ENCODE data around the gene USP6NL.

USP6NL gene

GRCh38 chr10:11588873-11589574, 22.4 kb downstream of the USP6NL start:
- DNase-seq = no peak

GRCh38 chr10:11587722-11588259, 23.7 kb downstream of the USP6NL start:
- DNase-seq = no peak

DNA sequence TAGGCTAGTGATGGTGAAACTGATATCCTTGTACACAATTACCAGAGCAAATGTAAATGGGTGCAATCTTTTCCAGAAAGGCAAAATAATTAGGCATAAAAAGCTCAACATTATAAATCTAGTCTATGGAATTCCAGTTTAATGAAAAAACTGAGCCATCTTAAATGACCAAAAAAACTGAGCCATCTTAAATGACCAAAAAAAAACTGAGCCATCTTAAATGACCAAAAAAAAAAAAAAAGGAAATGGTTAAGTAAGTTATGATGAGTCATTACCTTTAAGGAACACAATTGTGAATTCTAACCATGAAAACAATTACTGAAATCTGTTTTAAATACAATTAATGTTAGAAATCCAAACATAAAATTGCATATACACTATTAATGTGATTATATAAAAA, 25.3 kb downstream of the USP6NL start:
- peak; percentile 51 for DNase-seq

GRCh38 chr10:11581213-11581612, 30.2 kb downstream of the USP6NL start:
- no peak for DNase-seq

DNA sequence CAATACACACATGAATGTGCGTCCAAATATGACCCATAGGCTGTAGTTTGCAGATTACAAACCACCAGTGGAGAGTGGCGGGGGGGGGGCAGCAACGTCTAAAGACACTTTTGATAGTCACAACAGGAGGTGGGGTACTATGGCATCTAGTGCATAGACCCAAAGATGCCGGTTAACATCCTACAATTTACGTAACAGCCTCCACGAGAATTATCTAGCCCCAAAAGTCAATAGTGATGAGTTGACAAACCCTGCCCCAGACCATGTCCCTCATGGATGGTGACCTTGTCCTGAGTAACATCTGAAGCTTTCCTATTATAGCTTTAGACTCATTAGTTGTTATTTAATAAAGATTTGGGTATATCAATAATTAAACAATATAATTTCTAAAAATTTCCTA, 31.6 kb downstream of the USP6NL start:
- DNase-seq = no peak

DNA sequence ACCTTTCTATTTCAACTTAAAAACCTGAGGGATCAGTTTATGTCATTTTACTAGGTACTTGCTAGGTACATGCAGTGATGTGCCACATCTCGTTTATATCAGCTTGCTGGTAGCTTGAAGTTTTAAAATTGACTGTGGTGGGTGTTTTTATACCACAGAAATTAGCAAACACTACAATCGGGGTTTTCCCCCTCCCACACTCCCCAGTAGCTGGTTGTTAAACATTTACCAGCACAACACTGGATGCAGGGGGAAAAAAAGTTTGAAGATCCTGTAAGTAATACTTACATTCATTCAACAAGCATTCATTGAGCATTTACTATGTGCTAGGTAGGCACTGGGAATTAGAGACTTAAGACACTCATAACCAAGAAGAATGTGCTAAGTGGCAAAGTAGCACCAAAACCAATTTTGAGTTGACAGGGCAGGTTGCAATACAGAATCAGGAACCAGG, 32.6 kb downstream of the USP6NL start:
- no peak for DNase-seq

DNA sequence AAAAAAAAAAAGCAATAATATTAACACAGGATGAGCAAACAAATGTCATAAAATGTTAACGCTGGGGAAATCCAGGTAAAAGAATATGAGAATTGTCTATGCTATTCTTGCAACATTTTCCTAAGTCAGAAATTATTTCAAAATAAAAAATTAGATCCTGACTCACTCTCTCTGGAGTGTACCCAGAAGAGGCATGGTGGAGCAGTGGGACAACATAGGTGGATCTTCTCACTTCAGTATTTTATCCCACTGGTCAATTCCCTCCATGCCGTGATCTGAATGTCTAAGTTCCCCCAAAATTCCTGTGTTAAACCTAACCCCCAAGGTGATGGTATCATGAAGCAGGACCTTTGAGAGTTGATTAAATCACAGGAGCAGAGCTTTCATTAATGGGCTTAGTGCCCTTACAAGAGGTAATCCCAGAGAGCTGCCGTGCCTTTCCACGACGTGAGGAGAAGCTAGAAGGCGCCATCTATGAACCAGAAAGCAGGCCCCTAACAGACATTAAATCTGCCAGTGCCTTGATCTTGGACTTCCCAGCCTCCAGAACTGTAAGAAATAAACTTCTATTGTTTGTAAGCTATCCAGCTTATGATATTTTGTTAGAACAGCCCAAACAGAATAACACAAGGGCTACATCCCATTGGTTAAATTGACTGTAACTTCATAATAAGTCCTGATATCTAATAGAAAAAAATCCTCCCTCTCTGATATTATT, 35.2 kb downstream of the USP6NL start:
- no peak for DNase-seq

- DNase-seq = peak; percentile 91
Measured at GRCh38 chr10:11573497-11573896, 38.0 kb downstream of the USP6NL start.

- DNase-seq = no peak
Measured at GRCh38 chr10:11570751-11571150, 40.7 kb downstream of the USP6NL start.

GRCh38 chr10:11569471-11569870, 42.0 kb downstream of the USP6NL start:
- DNase-seq = no peak

DNA sequence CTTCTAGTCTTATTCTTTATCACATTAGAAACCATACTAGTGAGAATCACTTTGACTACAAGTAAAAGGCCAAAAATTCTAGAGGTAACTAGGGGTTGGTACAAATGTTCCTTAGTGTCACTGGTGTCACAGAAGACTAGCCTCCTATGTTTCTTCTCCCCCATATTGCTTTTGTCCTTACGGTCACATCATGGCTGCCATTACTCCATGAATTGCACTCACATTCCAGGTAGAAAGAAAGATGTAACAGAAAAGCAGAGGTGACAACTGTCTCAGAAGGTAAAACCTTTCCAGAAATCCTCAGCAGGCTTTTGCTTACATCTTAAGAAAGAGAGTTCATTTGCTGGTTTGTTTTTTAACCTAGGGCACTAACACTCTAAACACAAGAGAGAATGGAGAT, 42.9 kb downstream of the USP6NL start:
- DNase-seq = no peak

- no peak for DNase-seq
Measured at GRCh38 chr10:11564741-11565140, 46.7 kb downstream of the USP6NL start.

GRCh38 chr10:11563936-11564335, 47.5 kb downstream of the USP6NL start:
- no peak for DNase-seq

DNA sequence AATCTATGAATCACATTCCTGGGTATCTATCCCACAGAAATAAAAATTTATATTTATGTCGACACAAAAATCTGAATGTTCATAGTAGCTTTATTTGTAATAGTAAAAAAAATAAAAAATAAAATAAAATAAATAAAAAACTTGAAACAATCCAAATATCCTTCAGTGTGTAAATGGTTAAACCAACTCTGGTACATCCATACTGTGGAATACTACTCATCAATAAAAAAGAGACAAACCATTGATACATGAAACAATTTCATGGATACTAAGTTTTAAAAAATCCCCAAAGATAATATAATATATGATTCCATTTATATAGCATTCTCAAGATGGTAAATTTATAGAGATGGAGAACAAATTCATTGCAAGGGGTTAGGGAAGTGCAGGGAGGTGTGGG, 48.6 kb downstream of the USP6NL start:
- DNase-seq = no peak

- peak; percentile 84 for DNase-seq
Measured at GRCh38 chr10:11560076-11560709, 51.3 kb downstream of the USP6NL start.

- no peak for DNase-seq
Measured at GRCh38 chr10:11557967-11558366, 53.5 kb downstream of the USP6NL start.

DNA sequence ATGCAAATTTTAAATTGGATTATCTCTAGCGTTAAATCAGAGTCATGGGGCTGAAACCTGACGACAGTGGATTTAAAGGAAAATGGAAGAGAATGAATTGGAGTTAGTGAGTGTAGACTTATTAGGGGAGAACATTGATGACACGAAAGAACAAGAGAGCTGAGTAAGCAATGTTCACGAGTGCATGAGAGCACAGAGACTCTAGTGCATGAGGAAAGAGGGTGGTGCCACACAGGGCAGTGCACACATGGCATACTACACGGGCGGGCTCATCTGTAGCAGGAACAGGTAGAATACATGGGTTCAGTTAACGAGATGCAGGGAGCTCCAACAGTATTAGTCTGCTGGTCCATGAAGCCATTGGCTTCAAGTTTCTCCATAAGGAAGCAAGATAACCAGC, 53.9 kb downstream of the USP6NL start:
- no peak for DNase-seq

DNA sequence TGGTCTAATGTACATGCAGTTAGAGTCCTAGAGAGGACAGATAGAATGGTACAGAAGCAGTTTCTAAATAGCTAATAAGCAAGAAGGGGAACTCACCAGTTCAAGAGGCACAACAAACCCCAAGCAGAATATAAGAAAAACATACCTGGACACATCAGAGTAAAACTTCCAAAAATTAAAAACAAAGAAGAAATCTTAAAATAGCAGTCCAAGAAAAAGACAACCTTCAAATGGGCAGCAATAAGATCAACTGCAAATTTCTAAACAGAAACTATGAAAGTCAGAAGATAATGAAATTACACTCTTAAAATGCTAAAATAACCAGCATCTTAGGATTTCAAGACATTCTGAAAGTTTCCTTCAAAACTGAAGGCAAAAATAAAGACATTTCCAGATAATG, 55.9 kb downstream of the USP6NL start:
- no peak for DNase-seq

- DNase-seq = peak; percentile 47
Measured at GRCh38 chr10:11553773-11554381, 57.6 kb downstream of the USP6NL start.

DNA sequence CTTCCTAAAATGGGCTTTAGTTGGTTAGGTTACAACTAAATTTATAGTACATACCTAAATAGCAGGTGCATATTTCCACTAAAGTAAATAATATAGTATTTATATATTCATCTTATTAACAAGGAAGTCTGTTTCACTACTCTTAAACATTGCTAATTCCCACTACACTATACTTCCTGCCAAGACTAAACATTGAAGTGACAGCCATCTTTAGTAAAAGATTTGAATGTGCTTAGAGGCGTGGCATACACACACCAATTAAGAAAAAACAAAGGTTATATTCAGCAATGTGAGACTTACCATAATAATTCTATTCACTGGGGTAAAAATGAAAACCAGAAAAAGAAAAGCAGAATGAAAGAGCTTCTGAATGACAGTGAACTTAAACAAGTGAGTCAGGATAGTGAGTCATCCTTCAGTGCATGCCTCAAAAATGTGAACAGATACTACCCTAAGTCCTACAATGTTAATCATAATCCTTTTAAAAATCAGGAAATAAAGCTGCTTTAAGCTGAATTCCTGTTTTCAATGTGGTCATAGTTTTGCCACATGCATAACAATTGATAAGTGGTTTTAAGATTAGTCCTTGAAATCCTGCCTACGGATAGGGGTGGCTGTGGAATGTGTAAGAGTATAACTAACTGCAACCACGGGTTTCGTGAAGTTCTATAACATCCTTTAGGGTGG, 59.4 kb downstream of the USP6NL start:
- peak; percentile 90 for DNase-seq

GRCh38 chr10:11551104-11551503, 60.3 kb downstream of the USP6NL start:
- no peak for DNase-seq

DNA sequence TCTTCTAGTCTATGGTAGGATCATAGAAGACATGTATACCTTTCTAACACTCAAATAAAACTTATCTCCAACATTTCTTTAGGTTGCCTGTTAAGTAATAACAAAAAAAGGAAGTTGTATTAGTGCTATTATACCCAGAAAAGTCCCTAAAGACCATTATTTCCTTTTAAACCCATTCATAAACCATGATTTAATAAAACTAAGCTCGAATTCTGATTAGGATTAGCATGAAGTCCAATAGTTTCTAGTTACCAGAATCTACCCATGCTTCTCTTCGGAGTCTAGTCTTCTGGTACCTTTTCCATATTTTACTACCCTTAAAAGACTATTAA, 62.7 kb downstream of the USP6NL start:
- no peak for DNase-seq

All from MV-4-11 (cell line).